DLD1 (cell line): Measurements from ENCODE around the gene OPALIN.

Experiments
- in situ Hi-C: cut with HindIII; loops from 2 replicates; pipeline ENCODE4 v1.10.0; 2017; ENCODE audit warnings: low sequenced_read_pairs

Gene OPALIN

GRCh38 chr10:96374639-96374984 lies 15.8 kb upstream of the OPALIN start:
- in situ Hi-C loops = no loop called here

GRCh38 chr10:96374004-96374403 lies 15.2 kb upstream of the OPALIN start:
- in situ Hi-C loops = no loop called here

- in situ Hi-C loops = no loop called here
Measured at GRCh38 chr10:96371356-96371755, 12.6 kb upstream of the OPALIN start.

- in situ Hi-C loops = no loop called here
Measured at GRCh38 chr10:96370584-96371157, 11.9 kb upstream of the OPALIN start.

GRCh38 chr10:96369890-96370583 lies 11.2 kb upstream of the OPALIN start:
- in situ Hi-C loops = no loop called here

GRCh38 chr10:96368971-96369370 lies 10.2 kb upstream of the OPALIN start:
- in situ Hi-C loops = no loop called here

GRCh38 chr10:96367470-96367869 lies 8.7 kb upstream of the OPALIN start:
- in situ Hi-C loops = no loop called here

GRCh38 chr10:96366508-96366907 lies 7.7 kb upstream of the OPALIN start:
- in situ Hi-C loops = no loop called here

- in situ Hi-C loops = no loop called here
Measured at GRCh38 chr10:96365571-96365970, 6.8 kb upstream of the OPALIN start.

GRCh38 chr10:96360766-96361165 lies 2.0 kb upstream of the OPALIN start:
- in situ Hi-C loops = no loop called here

- in situ Hi-C loops = no loop called here
Measured at GRCh38 chr10:96360331-96360730, 1.5 kb upstream of the OPALIN start.

- in situ Hi-C loops = no loop called here
Measured at GRCh38 chr10:96359616-96360015, 814 bp upstream of the OPALIN start.

GRCh38 chr10:96357038-96357620 lies 1.7 kb downstream of the OPALIN start:
- in situ Hi-C loops = no loop called here

- in situ Hi-C loops = no loop called here
Measured at GRCh38 chr10:96352582-96352981, 6.2 kb downstream of the OPALIN start.

- in situ Hi-C loops = no loop called here
Measured at GRCh38 chr10:96352027-96352426, 6.8 kb downstream of the OPALIN start.

GRCh38 chr10:96346295-96346694 lies 12.5 kb downstream of the OPALIN start:
- in situ Hi-C loops = no loop called here

GRCh38 chr10:96345222-96345621 lies 13.6 kb downstream of the OPALIN start:
- in situ Hi-C loops = no loop called here

- in situ Hi-C loops = no loop called here
Measured at GRCh38 chr10:96344178-96344577, 14.6 kb downstream of the OPALIN start.

GRCh38 chr10:96342402-96342801 lies 16.4 kb downstream of the OPALIN start:
- in situ Hi-C loops = no loop called here

- in situ Hi-C loops = no loop called here
Measured at GRCh38 chr10:96341219-96342182, 17.3 kb downstream of the OPALIN start.
